Ishikawa (cell line): ENCODE data around the gene STRBP.

ENCODE experiments used
- CEBPB ChIP-seq: IDR thresholded peaks from 2 replicates; pipeline ENCODE4 v1.6.1; 2012
- CREB1 ChIP-seq: IDR thresholded peaks from 2 replicates; pipeline ENCODE4 v1.6.1; 2012; ENCODE audit warnings: low read depth
- EGR1 ChIP-seq: IDR thresholded peaks from 2 replicates; pipeline ENCODE4 v1.6.1; 2012
- EP300 ChIP-seq: IDR thresholded peaks from 2 replicates; pipeline ENCODE4 v1.6.1; 2012; ENCODE audit warnings: borderline replicate concordance
- FOXM1 ChIP-seq: IDR thresholded peaks from 2 replicates; pipeline ENCODE4 v1.6.1; 2012; ENCODE audit warnings: low read depth, borderline replicate concordance
- NFIC ChIP-seq: IDR thresholded peaks from 2 replicates; pipeline ENCODE4 v1.6.1; 2012
- RAD21 ChIP-seq: IDR thresholded peaks from 2 replicates; pipeline ENCODE4 v1.6.1; 2012; ENCODE audit warnings: low read depth
- REST ChIP-seq: IDR thresholded peaks from 2 replicates; pipeline ENCODE4 v1.6.1; 2012; ENCODE audit warnings: low read depth, mild to moderate bottlenecking
- TAF1 ChIP-seq: IDR thresholded peaks from 2 replicates; pipeline ENCODE4 v1.6.1; 2012; ENCODE audit warnings: low read depth, mild to moderate bottlenecking
- TCF12 ChIP-seq: IDR thresholded peaks from 2 replicates; pipeline ENCODE4 v1.6.1; 2012; ENCODE audit warnings: low read depth
- TEAD4 ChIP-seq: IDR thresholded peaks from 2 replicates; pipeline ENCODE4 v1.6.1; 2012
- YY1 ChIP-seq: IDR thresholded peaks from 2 replicates; pipeline ENCODE4 v1.6.1; 2012; ENCODE audit warnings: low read depth
- ZBTB7A ChIP-seq: IDR thresholded peaks from 2 replicates; pipeline ENCODE4 v1.6.1; 2012; ENCODE audit warnings: low read depth
- TF ChIP-seq, protein P1 (sequence below): IDR thresholded peaks from 2 replicates; pipeline ENCODE4 v1.6.1; 2012
- TF ChIP-seq, protein P2 (sequence below): IDR thresholded peaks from 2 replicates; pipeline ENCODE4 v1.6.1; 2012

The STRBP gene

DNA sequence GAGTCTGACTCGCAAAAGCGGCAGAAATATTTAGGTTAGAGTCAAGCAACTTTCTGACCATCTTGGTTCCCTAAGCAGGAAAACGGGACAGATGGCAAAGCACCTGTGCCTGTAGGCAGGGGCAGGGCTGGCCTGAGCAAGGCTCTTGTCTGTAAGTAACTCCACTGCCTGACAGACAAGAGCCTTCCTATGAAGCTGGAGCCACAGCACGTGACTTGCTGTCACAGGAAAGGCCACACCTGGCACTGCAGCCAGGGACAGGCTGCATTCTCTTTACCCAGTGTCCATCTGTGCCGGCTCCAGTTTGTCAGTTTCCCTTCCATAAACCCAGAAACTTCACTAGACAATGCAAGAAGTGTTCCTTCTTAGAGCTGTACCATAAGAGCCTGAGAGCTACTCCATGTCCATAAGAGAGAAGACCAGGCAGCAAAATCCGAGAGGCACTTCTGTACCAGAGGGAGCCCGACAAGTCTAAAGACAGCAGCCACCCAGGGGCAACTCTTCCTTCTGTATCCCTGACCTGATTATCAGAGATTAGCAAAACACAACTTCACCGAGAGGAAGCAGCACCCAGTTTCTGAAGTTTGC lies 156.9 kb downstream of the STRBP start:
- no peak for TF ChIP-seq TCF12
- TF ChIP-seq, protein P1, sequence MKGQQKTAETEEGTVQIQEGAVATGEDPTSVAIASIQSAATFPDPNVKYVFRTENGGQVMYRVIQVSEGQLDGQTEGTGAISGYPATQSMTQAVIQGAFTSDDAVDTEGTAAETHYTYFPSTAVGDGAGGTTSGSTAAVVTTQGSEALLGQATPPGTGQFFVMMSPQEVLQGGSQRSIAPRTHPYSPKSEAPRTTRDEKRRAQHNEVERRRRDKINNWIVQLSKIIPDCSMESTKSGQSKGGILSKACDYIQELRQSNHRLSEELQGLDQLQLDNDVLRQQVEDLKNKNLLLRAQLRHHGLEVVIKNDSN: no peak
- TF ChIP-seq, protein P2, sequence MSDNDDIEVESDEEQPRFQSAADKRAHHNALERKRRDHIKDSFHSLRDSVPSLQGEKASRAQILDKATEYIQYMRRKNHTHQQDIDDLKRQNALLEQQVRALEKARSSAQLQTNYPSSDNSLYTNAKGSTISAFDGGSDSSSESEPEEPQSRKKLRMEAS: no peak
- no peak for TF ChIP-seq FOXM1
- TF ChIP-seq CREB1: no peak
- TF ChIP-seq TEAD4: no peak
- no peak for TF ChIP-seq EGR1
- TF ChIP-seq ZBTB7A: no peak
- no peak for TF ChIP-seq RAD21
- no peak for TF ChIP-seq REST

GRCh38 chr9:123109540-123110279 lies 158.7 kb downstream of the STRBP start:
- TF ChIP-seq TCF12 (no peak), EGR1 (no peak), ZBTB7A (no peak), NFIC (no peak), RAD21 (no peak), TEAD4 (no peak), CREB1 (no peak), CEBPB (no peak), YY1 (no peak), FOXM1 (no peak), REST (no peak), EP300 (no peak), TAF1 (no peak)
- TF ChIP-seq, protein P1: no peak

DNA sequence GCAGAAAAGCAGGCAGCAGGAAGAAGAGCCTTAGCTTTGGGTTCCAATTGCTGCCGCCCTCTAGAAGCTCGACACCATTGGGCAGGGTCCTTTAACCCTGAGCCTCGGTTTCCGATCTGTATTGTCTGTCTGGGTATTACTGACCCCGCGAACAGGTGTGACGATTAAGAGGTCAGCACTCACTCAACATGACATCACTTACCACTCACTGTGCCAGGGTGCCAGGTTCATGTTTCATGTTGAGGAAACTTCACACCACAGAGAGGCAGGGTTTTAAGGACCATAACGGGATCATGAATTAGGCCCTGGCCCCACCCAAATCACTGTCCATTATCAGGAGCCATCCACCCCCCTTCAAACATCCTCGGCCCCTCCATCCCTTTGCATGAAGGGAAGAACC lies 159.4 kb downstream of the STRBP start:
- TF ChIP-seq CREB1 (no peak), CEBPB (no peak), NFIC (no peak), YY1 (no peak), ZBTB7A (no peak), FOXM1 (no peak), RAD21 (no peak), TCF12 (no peak), REST (no peak), EP300 (no peak), TEAD4 (no peak), EGR1 (no peak), TAF1 (no peak)
- TF ChIP-seq, protein P1: no peak
- TF ChIP-seq, protein P2: no peak
